Smooth muscle cell of the brain vasculature (primary cell): ENCODE data around the gene MATK.
"Not testable (repeated sequence)": the region's sequence is repeated elsewhere in the genome, so short reads cannot be mapped to it uniquely, and the experiment has no call there.

Experiments used
- DNase-seq: peaks from one replicate; pipeline ENCODE4 v3.0.0-alpha.2; 2012; ENCODE audit warnings: low read depth, low spot score

The MATK gene

GRCh38 chr19:3816566-3817218 is 30.5 kb upstream of the MATK start:
- no peak for DNase-seq

- DNase-seq: not testable (repeated sequence)
Observed at GRCh38 chr19:3816148-3816547, 30.0 kb upstream of the MATK start.

- DNase-seq: no peak
Observed at GRCh38 chr19:3814648-3815047, 28.5 kb upstream of the MATK start.

GRCh38 chr19:3813473-3814392 is 27.6 kb upstream of the MATK start:
- no peak for DNase-seq

- no peak for DNase-seq
Observed at GRCh38 chr19:3810708-3811355, 24.7 kb upstream of the MATK start.

GRCh38 chr19:3809881-3810707 is 23.9 kb upstream of the MATK start:
- DNase-seq: no peak

- DNase-seq: no peak
Observed at GRCh38 chr19:3808420-3809143, 22.4 kb upstream of the MATK start.

- DNase-seq: no peak
Observed at GRCh38 chr19:3807574-3808354, 21.6 kb upstream of the MATK start.

GRCh38 chr19:3807131-3807480 is 20.9 kb upstream of the MATK start:
- no peak for DNase-seq

- DNase-seq: no peak
Observed at GRCh38 chr19:3805859-3806258, 19.7 kb upstream of the MATK start.

GRCh38 chr19:3804429-3804828 is 18.2 kb upstream of the MATK start:
- no peak for DNase-seq

GRCh38 chr19:3803986-3804385 is 17.8 kb upstream of the MATK start:
- DNase-seq: no peak

GRCh38 chr19:3803114-3803888 is 17.1 kb upstream of the MATK start:
- DNase-seq: no peak

- no peak for DNase-seq
Observed at GRCh38 chr19:3801412-3802096, 15.4 kb upstream of the MATK start.

- no peak for DNase-seq
Observed at GRCh38 chr19:3800996-3801395, 14.8 kb upstream of the MATK start.

- DNase-seq: no peak
Observed at GRCh38 chr19:3798137-3798536, 12.0 kb upstream of the MATK start.

- DNase-seq: no peak
Observed at GRCh38 chr19:3796358-3796757, 10.2 kb upstream of the MATK start.

GRCh38 chr19:3793799-3794198 is 7.6 kb upstream of the MATK start:
- no peak for DNase-seq

- no peak for DNase-seq
Observed at GRCh38 chr19:3792114-3792513, 5.9 kb upstream of the MATK start.
